Measurements from ENCODE around the gene TRAF1. TPM values are rescaled to one million over a fixed set of nuclear protein-coding genes. Genes with fewer than 3 reads are reported as not detected.

The TRAF1 gene
- total and polyA plus RNA-seq, 2 of the 13 experiments (the other 11 are each of a cell fraction or from before 2014, with no cell fraction given): 0.44 to 1.0 TPM

DNA sequence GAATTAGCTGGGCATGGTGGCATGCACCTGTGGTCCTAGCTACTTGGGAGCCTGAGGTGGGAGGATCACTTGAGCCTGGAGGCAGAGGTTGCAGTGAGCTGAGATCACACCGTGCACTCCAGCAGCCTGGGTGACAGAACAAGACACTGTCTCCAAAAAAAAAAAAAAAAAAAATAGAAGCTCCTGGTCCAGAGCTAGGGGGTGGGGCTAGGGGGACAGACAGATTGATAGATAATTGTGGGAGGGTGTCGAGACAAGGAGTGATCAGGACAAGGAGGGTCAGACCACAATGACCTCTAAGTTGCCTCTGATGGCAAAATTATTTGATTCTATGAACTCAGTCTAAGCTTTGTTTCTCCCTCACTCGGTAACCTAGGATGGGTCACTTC, 43.0 kb downstream of the TRAF1 start:
- Histone ChIP-seq H3K27ac (ENCODE audit: extremely low read length, insufficient read depth, low read length) (no peak overlapping the region), H3K27me3 (ENCODE audit: control insufficient read depth in 1 of 2, insufficient read depth in 2 of 2, low read length in 2 of 2) (no peaks in the 10 kb centered on the region), H4K20me1 (ENCODE audit: insufficient read depth, low read length) (no peaks in the 10 kb centered on the region), H3K79me2 (ENCODE audit: insufficient read depth, low read length) (no peaks in the 10 kb centered on the region), H2AFZ (ENCODE audit: low read length) (no peak overlapping the region), H3K4me1 (ENCODE audit: insufficient read depth, low read length) (peaks cover 18% of the 10 kb centered on the region), H3K4me2 (ENCODE audit: low read depth, low read length) (0 out of 2 replicates have a peak overlapping the region, but pooled peaks have one; percentile 18), H3K4me3 (replicated peaks in 1 of 3; ENCODE audit: insufficient read depth in 1 of 3, low read depth in 2 of 3, low read length in 3 of 3) (no peak overlapping the region; a peak in 1 of 6 replicates), H3K9ac (ENCODE audit: insufficient read depth, low read depth, low read length) (no peak overlapping the region), H3K9me3 (ENCODE audit: low read length) (no peaks in the 10 kb centered on the region), H3K36me3 (replicated peaks in 1 of 2; ENCODE audit: control insufficient read depth in 1 of 2, insufficient read depth in 2 of 2, low read length in 2 of 2) (no peaks in the 10 kb centered on the region)
- POLR2A ChIA-PET: interaction anchor here (1.1 to 1.5 kb wide), 2 partner anchors 45 to 90 kb away, joined by 3 read pairs; partner anchors contain the start of gene FBXW2
- in situ Hi-C loops (cut with HindIII; ENCODE audit: extremely low pct_ligation_motif_present, low pct_unique_long_range_greater_than_20kb): no loop called here
- no peak for DNase-seq (ENCODE audit: low spot score)
- intact Hi-C loops (cut with micrococcal nuclease; ENCODE audit: unreplicated experiment): no loop called here
- WGBS (ENCODE audit: low lambda C conversion rate): 17% methylated on average over 3 of the region's 3 CpGs
- no TSS peak for BruUV-seq (replicated peaks)
- no peak for FAIRE-seq
- peak; percentile 16; the same call in 1 of the 3 replicates for ATAC-seq
- CTCF ChIA-PET (ENCODE audit: low intra/inter-chr PET ratio, low total read pairs): no interaction called here
- TF ChIP-seq DMTF1 (CRISPR knock-in tag; IDR thresholded peaks at IDR 0.05) (no peak), AKAP8 (CRISPR knock-in tag; IDR thresholded peaks at IDR 0.05) (no peak), RARA (CRISPR knock-in tag; IDR thresholded peaks at IDR 0.05) (no peak)
- TF ChIP-seq, protein P1, sequence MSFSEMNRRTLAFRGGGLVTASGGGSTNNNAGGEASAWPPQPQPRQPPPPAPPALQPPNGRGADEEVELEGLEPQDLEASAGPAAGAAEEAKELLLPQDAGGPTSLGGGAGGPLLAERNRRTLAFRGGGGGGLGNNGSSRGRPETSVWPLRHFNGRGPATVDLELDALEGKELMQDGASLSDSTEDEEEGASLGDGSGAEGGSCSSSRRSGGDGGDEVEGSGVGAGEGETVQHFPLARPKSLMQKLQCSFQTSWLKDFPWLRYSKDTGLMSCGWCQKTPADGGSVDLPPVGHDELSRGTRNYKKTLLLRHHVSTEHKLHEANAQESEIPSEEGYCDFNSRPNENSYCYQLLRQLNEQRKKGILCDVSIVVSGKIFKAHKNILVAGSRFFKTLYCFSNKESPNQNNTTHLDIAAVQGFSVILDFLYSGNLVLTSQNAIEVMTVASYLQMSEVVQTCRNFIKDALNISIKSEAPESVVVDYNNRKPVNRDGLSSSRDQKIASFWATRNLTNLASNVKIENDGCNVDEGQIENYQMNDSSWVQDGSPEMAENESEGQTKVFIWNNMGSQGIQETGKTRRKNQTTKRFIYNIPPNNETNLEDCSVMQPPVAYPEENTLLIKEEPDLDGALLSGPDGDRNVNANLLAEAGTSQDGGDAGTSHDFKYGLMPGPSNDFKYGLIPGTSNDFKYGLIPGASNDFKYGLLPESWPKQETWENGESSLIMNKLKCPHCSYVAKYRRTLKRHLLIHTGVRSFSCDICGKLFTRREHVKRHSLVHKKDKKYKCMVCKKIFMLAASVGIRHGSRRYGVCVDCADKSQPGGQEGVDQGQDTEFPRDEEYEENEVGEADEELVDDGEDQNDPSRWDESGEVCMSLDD (CRISPR knock-in tag; IDR thresholded peaks at IDR 0.05; ENCODE audit: borderline replicate concordance): no peak
- TF ChIP-seq, protein P2, sequence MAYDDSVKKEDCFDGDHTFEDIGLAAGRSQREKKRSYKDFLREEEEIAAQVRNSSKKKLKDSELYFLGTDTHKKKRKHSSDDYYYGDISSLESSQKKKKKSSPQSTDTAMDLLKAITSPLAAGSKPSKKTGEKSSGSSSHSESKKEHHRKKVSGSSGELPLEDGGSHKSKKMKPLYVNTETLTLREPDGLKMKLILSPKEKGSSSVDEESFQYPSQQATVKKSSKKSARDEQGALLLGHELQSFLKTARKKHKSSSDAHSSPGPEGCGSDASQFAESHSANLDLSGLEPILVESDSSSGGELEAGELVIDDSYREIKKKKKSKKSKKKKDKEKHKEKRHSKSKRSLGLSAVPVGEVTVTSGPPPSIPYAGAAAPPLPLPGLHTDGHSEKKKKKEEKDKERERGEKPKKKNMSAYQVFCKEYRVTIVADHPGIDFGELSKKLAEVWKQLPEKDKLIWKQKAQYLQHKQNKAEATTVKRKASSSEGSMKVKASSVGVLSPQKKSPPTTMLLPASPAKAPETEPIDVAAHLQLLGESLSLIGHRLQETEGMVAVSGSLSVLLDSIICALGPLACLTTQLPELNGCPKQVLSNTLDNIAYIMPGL (CRISPR knock-in tag; IDR thresholded peaks at IDR 0.05; ENCODE audit: borderline replicate concordance in 1 of 2, low read depth in 1 of 2): no peak

All from HepG2 (cell line).